ENCODE data around the gene HHIP. TPM values are rescaled to one million over a fixed set of nuclear protein-coding genes. Genes with fewer than 3 reads are reported as not detected.

HHIP gene
- total and polyA plus RNA-seq, 9 of the 15 experiments (the other 6 are each of a cell fraction or from before 2014, with no cell fraction given), result 0.09 TPM; not detected in 8

- DNase-seq (ENCODE audit: extremely low read depth in 1 of 4, low spot score in 3 of 4), result no peak
- no peak for TF ChIP-seq RERE (CRISPR knock-in tag; IDR thresholded peaks at IDR 0.05; ENCODE audit: borderline replicate concordance)
- no peak for TF ChIP-seq NFE2 (IDR thresholded peaks at IDR 0.05; ENCODE audit: low read depth)
- TF ChIP-seq PPARD (CRISPR knock-in tag; IDR thresholded peaks at IDR 0.05), result no peak
- TF ChIP-seq E2F6 (IDR thresholded peaks at IDR 0.05; ENCODE audit: borderline replicate concordance in 1 of 2, extremely low read depth in 1 of 2, insufficient read depth in 1 of 2, insufficient read length in 1 of 2, low read depth in 1 of 2, low read length in 1 of 2, poor library complexity in 1 of 2, severe bottlenecking in 1 of 2), result no peak
- TF ChIP-seq ZNF699 (CRISPR knock-in tag; IDR thresholded peaks at IDR 0.05; ENCODE audit: insufficient replicate concordance), result no peak
- TF ChIP-seq HMG20A (CRISPR knock-in tag; conservative IDR thresholded peaks at IDR 0.05), result no peak
- intact Hi-C loops (cut with micrococcal nuclease) (no loop called here), in situ Hi-C loops (cut with MboI) (no loop called here)
- CTCF ChIA-PET (ENCODE audit: low intra/inter-chr PET ratio), result no interaction called here
- no peaks in the 10 kb centered on the region for H3K9me3 ChIP-seq (replicated peaks; ENCODE audit: control insufficient read depth, insufficient read depth, low read depth, low read length)
- BruUV-seq (replicated peaks), result no TSS peak
- H3K27ac ChIP-seq (ENCODE audit: extremely low read depth, low read depth, low read length), result no peak overlapping the region
- no peaks in the 10 kb centered on the region for H3K36me3 ChIP-seq (ENCODE audit: control insufficient read depth, insufficient read depth, low read length)
- H3K79me2 ChIP-seq (ENCODE audit: control insufficient read depth, insufficient read depth, low read length), result no peaks in the 10 kb centered on the region
- H2AFZ ChIP-seq (ENCODE audit: low read depth, low read length), result no peak overlapping the region
- 1% methylated on average over 4 of the region's 4 CpGs for WGBS (ENCODE audit: insufficient coverage, low coverage, missing lambda C conversion rate)
- no peak for ATAC-seq
- no peak overlapping the region for H3K4me3 ChIP-seq
- no peaks in the 10 kb centered on the region for H4K20me1 ChIP-seq (replicated peaks; ENCODE audit: control insufficient read depth, insufficient read depth, low read length)
- POLR2A ChIA-PET, result interaction anchor here (0.8 kb wide), 1 partner anchor 8 kb away, joined by 3 read pairs; no protein-coding TSS in a partner anchor
- H3K9ac ChIP-seq (ENCODE audit: insufficient read depth in 1 of 2, low read depth in 2 of 2, low read length in 2 of 2), result no peak overlapping the region
- no peak for FAIRE-seq
- no peak overlapping the region for H3K4me2 ChIP-seq (ENCODE audit: insufficient read depth, low read length)
- H3K27me3 ChIP-seq (ENCODE audit: control insufficient read depth in 2 of 2, insufficient read depth in 2 of 2, low read length in 2 of 2), result no peaks in the 10 kb centered on the region
- no peaks in the 10 kb centered on the region for H3K4me1 ChIP-seq (replicated peaks in 1 of 2; ENCODE audit: control insufficient read depth in 2 of 2, insufficient read depth in 2 of 2, low read length in 2 of 2)
- no peaks in the 10 kb centered on the region for H3K9me1 ChIP-seq (ENCODE audit: control insufficient read depth, insufficient read depth, low read length)
These were observed 8.0 kb downstream of the HHIP start for GRCh38 chr4:144653781-144654545.
